Ramos (cell line): ENCODE measurements around the gene PON3.

Experiments
- in situ Hi-C: fragments of 300-500 bp; cut with MboI; formaldehyde crosslinking; loops from one replicate; pipeline ENCODE4 v1.14.3; 2022; ENCODE audit warnings: low sequenced_read_pairs; ENCODE audit not compliant: unreplicated experiment

The PON3 gene

DNA sequence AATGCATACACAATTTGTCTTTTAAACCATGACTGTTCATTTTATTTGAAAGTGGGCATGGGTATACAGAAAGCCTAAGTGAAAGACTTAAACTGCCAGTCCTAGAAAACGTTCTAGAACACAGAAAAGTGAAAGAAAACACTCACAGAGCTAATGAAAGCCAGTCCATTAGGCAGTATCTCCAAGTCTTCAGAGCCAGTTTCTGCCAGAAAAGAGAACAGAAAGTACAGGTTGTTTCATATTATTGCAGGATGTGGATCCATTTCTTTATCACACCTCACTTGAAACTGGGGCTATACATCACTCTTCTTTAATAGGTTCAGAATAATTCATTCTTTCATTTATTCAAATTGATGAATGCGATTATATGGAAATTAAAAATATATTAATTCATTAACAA lies 79.6 kb downstream of the PON3 start:
- in situ Hi-C loops = no loop called here

DNA sequence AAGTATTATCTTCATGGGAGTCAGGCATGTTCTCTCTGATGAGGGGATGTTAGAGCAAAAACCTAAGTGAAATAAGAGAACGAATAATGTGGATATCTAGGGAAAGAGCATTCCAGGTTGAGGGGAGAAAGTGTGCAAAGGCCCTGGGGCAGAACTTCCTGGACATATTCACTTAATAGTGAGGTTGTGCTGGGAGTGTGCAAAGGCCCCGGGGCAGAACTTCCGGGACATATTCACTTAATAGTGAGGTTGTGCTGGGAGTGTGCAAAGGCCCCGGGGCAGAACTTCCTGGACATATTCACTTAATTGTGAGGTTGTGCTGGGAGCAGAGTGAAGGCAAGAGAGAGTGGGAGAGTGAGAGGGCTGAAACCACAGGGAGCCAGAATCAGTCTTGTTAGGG lies 83.6 kb downstream of the PON3 start:
- in situ Hi-C loops = no loop called here

DNA sequence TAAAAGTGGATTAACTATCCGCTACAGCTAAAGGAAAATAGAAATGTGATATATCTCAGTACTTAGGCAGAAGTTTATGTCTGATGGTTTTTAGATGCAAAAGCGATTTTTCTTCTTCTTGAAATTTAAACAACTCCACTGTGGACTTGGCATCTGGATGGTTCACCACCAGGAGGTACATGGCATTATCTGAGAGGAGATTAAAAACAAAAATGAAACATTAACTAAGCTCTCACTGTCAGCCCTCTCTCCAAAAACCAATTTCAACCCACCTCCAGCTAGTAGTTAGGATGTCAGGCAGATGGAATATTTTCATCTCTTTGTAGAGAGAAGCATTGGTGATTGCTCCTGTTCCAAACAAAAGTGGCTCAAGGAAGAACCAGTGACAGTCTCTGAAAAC lies 84.8 kb downstream of the PON3 start:
- in situ Hi-C loops = no loop called here

DNA sequence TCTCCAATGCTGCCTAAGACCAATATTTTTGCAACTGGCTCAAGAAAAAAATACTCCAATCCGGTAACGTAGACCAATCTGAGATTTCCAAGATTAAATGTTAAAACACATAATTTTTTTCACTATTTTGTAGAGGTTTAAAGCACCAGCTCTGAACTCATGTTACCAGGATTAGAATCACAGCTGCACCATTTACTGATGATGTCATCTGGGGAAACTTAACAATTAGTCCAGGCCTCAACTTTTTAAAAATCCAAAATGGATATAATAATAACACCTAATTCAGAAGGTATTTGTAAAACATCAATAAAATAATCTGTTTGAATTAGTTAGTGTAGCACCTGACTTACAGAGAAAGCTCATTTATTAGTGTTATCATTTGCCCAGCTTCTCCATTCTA lies 86.2 kb downstream of the PON3 start:
- in situ Hi-C loops = no loop called here
